Lower lobe of right lung (tissue), 2 donors: ENCODE data around the gene PAAF1. TPM values are rescaled to one million over a fixed set of nuclear protein-coding genes. Genes with fewer than 3 reads are reported as not detected.

Source experiments
- ATAC-seq, 2 donors: fragments of 200-7000 bp; cut with Tn5 transposase; one replicate each; pipeline ENCODE4 v1.9.1; 2020 to 2022; ENCODE audit warnings: mild to moderate bottlenecking in 2 of 2, moderate library complexity in 2 of 2
- DNase-seq: peaks from one replicate; pipeline ENCODE4 v3.0.0-alpha.2; 2020
- H3K27ac ChIP-seq: fragments of 200-600 bp; one replicate; pipeline ENCODE4 v1.8.0; 2022
- H3K27me3 ChIP-seq: fragments of 200-600 bp; one replicate; pipeline ENCODE4 v1.8.0; 2022; ENCODE audit warnings: low read depth
- H3K36me3 ChIP-seq: fragments of 200-600 bp; one replicate; pipeline ENCODE4 v1.8.0; 2022; ENCODE audit warnings: mild to moderate bottlenecking
- H3K4me1 ChIP-seq: fragments of 200-600 bp; one replicate; pipeline ENCODE4 v1.8.0; 2022
- H3K4me3 ChIP-seq: fragments of 200-600 bp; one replicate; pipeline ENCODE4 v1.8.0; 2022; ENCODE audit warnings: mild to moderate bottlenecking
- H3K9me3 ChIP-seq: fragments of 200-600 bp; one replicate; pipeline ENCODE4 v1.8.0; 2022
- CTCF ChIP-seq: fragments of 200-600 bp; IDR thresholded peaks from one replicate; pipeline ENCODE4 v1.8.0; 2022; ENCODE audit warnings: antibody characterized with exemption, mild to moderate bottlenecking
- intact Hi-C: fragments of 100-400 bp; cut with DNase I; formaldehyde crosslinking; loops from one replicate; pipeline ENCODE4 v1.11.0; 2022
- total RNA-seq: library from RNA; stranded (reverse); fragmentation: NEBNext Ultra II Directional; extraction: Animal tissue kit (Norgen Biotek cat#: 25700); gene quantifications from one replicate; pipeline ENCODE4 v1.2.1, GENCODE V29; 2021
- donor health status: DM: no; HTN: yes; CAD: no; lungs with severe emphysema.

Gene PAAF1
- total RNA-seq, 1 donor from 2014 or later: 15.2 TPM

- TF ChIP-seq CTCF: no peak
- peaks cover 54% of the 10 kb centered on the region for H3K36me3 ChIP-seq
- no peaks in the 10 kb centered on the region for H3K27me3 ChIP-seq
- no peak for ATAC-seq
- no peak overlapping the region for H3K27ac ChIP-seq
- no peaks in the 10 kb centered on the region for H3K9me3 ChIP-seq
- no peaks in the 10 kb centered on the region for H3K4me1 ChIP-seq
- H3K4me3 ChIP-seq: no peak overlapping the region
- intact Hi-C loops: no loop called here
- no peak for DNase-seq
Observed at GRCh38 chr11:73894725-73895335, 18.0 kb downstream of the PAAF1 start.

- ATAC-seq: no peak
- TF ChIP-seq CTCF: no peak
Observed at GRCh38 chr11:73902303-73902702, 25.5 kb downstream of the PAAF1 start.

GRCh38 chr11:73907191-73907590 lies 30.4 kb downstream of the PAAF1 start:
- no peaks in the 10 kb centered on the region for H3K27me3 ChIP-seq
- H3K4me3 ChIP-seq: no peak overlapping the region
- no peaks in the 10 kb centered on the region for H3K4me1 ChIP-seq
- no peaks in the 10 kb centered on the region for H3K9me3 ChIP-seq
- DNase-seq: peak; percentile 50
- no peak for TF ChIP-seq CTCF
- intact Hi-C loops: no loop called here
- H3K36me3 ChIP-seq: peaks cover 79% of the 10 kb centered on the region
- ATAC-seq: peak; percentile 83 to 88
- no peak overlapping the region for H3K27ac ChIP-seq

More at GRCh38 chr11:73902303-73902702, 25.5 kb downstream of the PAAF1 start:
- Histone ChIP-seq H3K27ac (no peak overlapping the region), H3K27me3 (no peaks in the 10 kb centered on the region), H3K36me3 (peaks cover 63% of the 10 kb centered on the region), H3K4me1 (no peaks in the 10 kb centered on the region), H3K4me3 (no peak overlapping the region), H3K9me3 (no peaks in the 10 kb centered on the region)
- DNase-seq: no peak
- intact Hi-C loops: no loop called here

GRCh38 chr11:73912026-73912425 lies 35.2 kb downstream of the PAAF1 start:
- no peak for ATAC-seq
- TF ChIP-seq CTCF: no peak

GRCh38 chr11:73913472-73913871 lies 36.7 kb downstream of the PAAF1 start:
- intact Hi-C loops: no loop called here
- Histone ChIP-seq H3K4me1 (no peaks in the 10 kb centered on the region), H3K9me3 (no peaks in the 10 kb centered on the region), H3K36me3 (peaks cover 92% of the 10 kb centered on the region), H3K27me3 (no peaks in the 10 kb centered on the region), H3K4me3 (no peak overlapping the region), H3K27ac (no peak overlapping the region)
- no peak for ATAC-seq
- no peak for TF ChIP-seq CTCF
- no peak for DNase-seq

More at GRCh38 chr11:73912026-73912425, 35.2 kb downstream of the PAAF1 start:
- no peak overlapping the region for H3K4me3 ChIP-seq
- no peaks in the 10 kb centered on the region for H3K4me1 ChIP-seq
- H3K36me3 ChIP-seq: peaks cover 89% of the 10 kb centered on the region
- no peak overlapping the region for H3K27ac ChIP-seq
- H3K9me3 ChIP-seq: no peaks in the 10 kb centered on the region
- intact Hi-C loops: no loop called here
- DNase-seq: no peak
- no peaks in the 10 kb centered on the region for H3K27me3 ChIP-seq
